GM12891 (cell line): ENCODE results near the gene TAS1R2.

Experiments used
- PAX5 ChIP-seq: IDR thresholded peaks from 2 replicates; pipeline ENCODE4 v1.6.1; 2011; ENCODE audit warnings: low read length, moderate library complexity, mild to moderate bottlenecking; ENCODE audit not compliant: insufficient read depth, severe bottlenecking
- POLR2A ChIP-seq: IDR thresholded peaks from 2 replicates; pipeline ENCODE4 v1.6.1; 2011; ENCODE audit warnings: low read depth, low read length, control low read depth
- POLR2AphosphoS5 ChIP-seq: IDR thresholded peaks from 2 replicates; pipeline ENCODE4 v1.6.1; 2011; ENCODE audit warnings: low read depth, low read length, control low read depth
- SPI1 ChIP-seq: IDR thresholded peaks from 2 replicates; pipeline ENCODE4 v1.6.1; 2011; ENCODE audit warnings: low read depth, low read length, control low read depth
- TAF1 ChIP-seq: IDR thresholded peaks from 2 replicates; pipeline ENCODE4 v1.6.1; 2011; ENCODE audit warnings: low read depth, low read length, control low read depth

DNA sequence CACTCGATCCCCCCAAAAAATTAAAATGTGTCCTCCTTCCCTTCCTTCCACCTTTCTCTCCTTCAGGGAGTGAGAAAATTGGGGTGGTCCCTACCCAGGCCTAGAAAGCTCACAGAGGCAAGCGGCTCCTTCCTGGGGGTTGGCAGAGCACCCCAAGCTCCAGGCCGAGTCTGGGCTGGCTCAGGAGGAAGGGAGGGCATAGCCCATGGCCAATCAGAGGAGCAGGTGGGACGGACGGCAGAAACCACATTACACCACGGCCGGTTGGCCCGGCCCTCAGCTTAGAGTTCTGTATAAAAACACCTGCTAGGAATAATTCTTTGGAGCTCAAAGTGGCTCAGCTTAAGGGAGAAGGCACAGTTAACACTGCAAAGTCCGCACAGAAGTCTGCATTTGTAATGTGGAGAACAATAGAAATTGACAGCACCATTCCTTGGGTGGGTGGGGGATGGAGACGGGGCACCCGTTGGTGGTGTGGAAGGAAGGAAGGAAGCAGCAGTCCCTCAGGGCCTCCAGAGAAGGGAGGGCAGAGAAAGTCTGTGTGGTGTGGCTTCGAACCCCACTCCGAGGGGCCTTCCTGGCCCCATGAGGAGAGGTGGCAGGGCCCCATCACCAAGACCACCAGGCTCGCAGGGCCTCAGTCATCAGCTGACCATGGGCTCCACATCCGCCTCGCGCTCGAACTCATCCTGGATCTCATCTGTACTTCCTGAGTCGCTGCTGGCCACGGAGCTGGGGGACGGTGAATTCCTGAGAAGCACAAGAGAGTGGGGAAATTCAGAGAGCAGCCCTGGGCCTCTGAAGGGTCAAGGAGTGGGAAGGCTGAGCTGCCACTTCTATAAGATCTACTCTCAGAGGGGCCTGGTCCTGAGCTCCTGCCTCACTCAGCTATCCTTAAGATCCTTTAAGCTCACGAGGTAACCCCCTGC, 48.7 kb upstream of the TAS1R2 start:
- TF ChIP-seq POLR2A, result no peak
- no peak for TF ChIP-seq POLR2AphosphoS5
- TF ChIP-seq TAF1, result no peak
- TF ChIP-seq SPI1, result no peak
- no peak for TF ChIP-seq PAX5
